Loucy (cell line): Measurements from ENCODE around the gene FMNL3.

Source experiments
- H2AFZ ChIP-seq: fragments of 200-600 bp; sonication (generic); 2 replicates; pipeline ENCODE4 v1.6.0; 2016; ENCODE audit warnings: antibody characterized with exemption, mild to moderate bottlenecking, low read length, moderate library complexity
- H3F3A ChIP-seq: fragments of 200-600 bp; 2 replicates; pipeline ENCODE4 v1.6.0; 2016; ENCODE audit warnings: antibody characterized with exemption, low read depth, mild to moderate bottlenecking
- H3K27me3 ChIP-seq: fragments of 200-600 bp; sonication (generic); 2 replicates; pipeline ENCODE4 v1.6.1; 2014; ENCODE audit warnings: low read length, mild to moderate bottlenecking; ENCODE audit not compliant: insufficient read depth, poor library complexity, severe bottlenecking
- H3K36me3 ChIP-seq: fragments of 200-600 bp; sonication (generic); 2 replicates; pipeline ENCODE4 v1.6.1; 2016; ENCODE audit warnings: low read length; ENCODE audit not compliant: insufficient read depth
- H3K4me1 ChIP-seq: fragments of 200-600 bp; sonication (generic); 2 replicates; pipeline ENCODE4 v1.5.1; 2014; ENCODE audit warnings: low read length, mild to moderate bottlenecking; ENCODE audit not compliant: insufficient read depth, poor library complexity, severe bottlenecking
- H3K4me2 ChIP-seq: fragments of 200-600 bp; sonication (generic); 2 replicates; pipeline ENCODE4 v1.6.0; 2014; ENCODE audit warnings: antibody characterized with exemption, low read length, low read depth, mild to moderate bottlenecking; ENCODE audit not compliant: poor library complexity, severe bottlenecking
- H3K4me3 ChIP-seq: fragments of 200-600 bp; sonication (generic); 2 replicates; pipeline ENCODE4 v1.5.1; 2014; ENCODE audit warnings: low read length, mild to moderate bottlenecking, mixed read lengths; ENCODE audit not compliant: poor library complexity, severe bottlenecking
- H3K79me2 ChIP-seq: fragments of 200-600 bp; sonication (generic); 2 replicates; pipeline ENCODE4 v1.6.1; 2014; ENCODE audit warnings: low read length; ENCODE audit not compliant: insufficient read depth
- H3K9ac ChIP-seq: fragments of 200-600 bp; sonication (generic); 2 replicates; pipeline ENCODE4 v1.6.0; 2014; ENCODE audit warnings: mild to moderate bottlenecking, low read depth, low read length, moderate library complexity; ENCODE audit not compliant: poor library complexity, severe bottlenecking
- H3K9me2 ChIP-seq: fragments of 200-600 bp; sonication (generic); replicated peaks from 2 replicates; pipeline ENCODE4 v1.6.1; 2016; ENCODE audit warnings: low read depth, low read length, mixed read lengths
- H3K9me3 ChIP-seq: fragments of 200-600 bp; sonication (generic); 2 replicates; pipeline ENCODE4 v1.6.1; 2014; ENCODE audit warnings: mild to moderate bottlenecking, antibody characterized with exemption, low read length, low read depth; ENCODE audit not compliant: insufficient read depth
- H4K20me1 ChIP-seq: fragments of 200-600 bp; sonication (generic); 2 replicates; pipeline ENCODE4 v1.6.0; 2014; ENCODE audit warnings: antibody characterized with exemption, low read length, mild to moderate bottlenecking; ENCODE audit not compliant: insufficient read depth, poor library complexity, severe bottlenecking
- EZH2phosphoT487 ChIP-seq: fragments of 200-600 bp; IDR thresholded peaks from 2 replicates; pipeline ENCODE4 v1.6.1; 2018; ENCODE audit warnings: antibody characterized with exemption, mild to moderate bottlenecking, moderate library complexity, borderline replicate concordance
- TF ChIP-seq, protein P1 (sequence below): fragments of 200-600 bp; sonication (generic); conservative IDR thresholded peaks from 2 replicates; pipeline ENCODE4 v1.5.1; 2014; ENCODE audit warnings: mild to moderate bottlenecking, antibody characterized with exemption, low read length

Gene FMNL3

DNA sequence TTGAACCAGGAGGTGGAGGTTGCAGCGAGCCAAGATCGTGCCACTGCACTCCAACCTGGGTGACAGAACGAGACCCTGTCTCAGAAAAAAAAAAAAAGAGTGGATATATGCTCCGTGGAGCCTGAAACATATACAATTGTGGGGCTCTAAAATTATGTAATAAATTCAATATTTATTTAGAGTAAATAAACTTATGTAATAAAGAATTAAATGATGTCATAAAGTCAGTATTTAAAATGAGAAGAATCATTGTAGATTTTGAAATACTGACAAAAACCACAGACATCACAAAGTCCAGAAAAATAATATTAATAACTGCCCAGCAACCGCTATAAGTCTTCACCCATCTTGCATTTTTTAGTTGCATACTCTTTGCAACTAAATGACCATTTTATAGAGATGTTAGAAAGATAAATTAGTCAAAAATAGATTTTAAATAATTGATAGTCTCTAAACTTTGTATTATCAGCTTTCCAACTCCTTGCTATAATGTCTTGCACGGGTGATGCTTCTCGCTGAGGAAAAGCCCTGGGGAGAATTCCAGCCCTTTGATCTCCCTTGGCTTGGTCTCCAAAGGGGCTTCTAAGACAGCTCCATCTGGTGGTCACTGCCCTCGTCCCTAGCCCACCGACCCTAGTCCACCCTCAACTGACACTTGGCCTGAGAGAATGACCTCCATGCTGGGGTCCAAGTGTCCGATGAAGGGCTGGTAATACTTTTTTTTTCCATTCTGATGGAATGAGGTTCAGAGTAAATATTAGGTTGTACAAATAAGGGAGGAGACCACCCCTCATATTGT, 26.2 kb upstream of the FMNL3 start:
- no peaks in the 10 kb centered on the region for H4K20me1 ChIP-seq
- H3K9me3 ChIP-seq = no peaks in the 10 kb centered on the region
- H3K4me2 ChIP-seq = no peak overlapping the region
- no peak overlapping the region for H3K9ac ChIP-seq
- no peaks in the 10 kb centered on the region for H3K9me2 ChIP-seq
- H3K79me2 ChIP-seq = no peaks in the 10 kb centered on the region
- no peaks in the 10 kb centered on the region for H3K27me3 ChIP-seq
- H3F3A ChIP-seq = no peaks in the 10 kb centered on the region
- H2AFZ ChIP-seq = no peak overlapping the region
- no peaks in the 10 kb centered on the region for H3K4me1 ChIP-seq
- H3K4me3 ChIP-seq = no peak overlapping the region
- TF ChIP-seq, protein P1, sequence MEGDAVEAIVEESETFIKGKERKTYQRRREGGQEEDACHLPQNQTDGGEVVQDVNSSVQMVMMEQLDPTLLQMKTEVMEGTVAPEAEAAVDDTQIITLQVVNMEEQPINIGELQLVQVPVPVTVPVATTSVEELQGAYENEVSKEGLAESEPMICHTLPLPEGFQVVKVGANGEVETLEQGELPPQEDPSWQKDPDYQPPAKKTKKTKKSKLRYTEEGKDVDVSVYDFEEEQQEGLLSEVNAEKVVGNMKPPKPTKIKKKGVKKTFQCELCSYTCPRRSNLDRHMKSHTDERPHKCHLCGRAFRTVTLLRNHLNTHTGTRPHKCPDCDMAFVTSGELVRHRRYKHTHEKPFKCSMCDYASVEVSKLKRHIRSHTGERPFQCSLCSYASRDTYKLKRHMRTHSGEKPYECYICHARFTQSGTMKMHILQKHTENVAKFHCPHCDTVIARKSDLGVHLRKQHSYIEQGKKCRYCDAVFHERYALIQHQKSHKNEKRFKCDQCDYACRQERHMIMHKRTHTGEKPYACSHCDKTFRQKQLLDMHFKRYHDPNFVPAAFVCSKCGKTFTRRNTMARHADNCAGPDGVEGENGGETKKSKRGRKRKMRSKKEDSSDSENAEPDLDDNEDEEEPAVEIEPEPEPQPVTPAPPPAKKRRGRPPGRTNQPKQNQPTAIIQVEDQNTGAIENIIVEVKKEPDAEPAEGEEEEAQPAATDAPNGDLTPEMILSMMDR = peak; percentile 46
- TF ChIP-seq EZH2phosphoT487 = no peak
- H3K36me3 ChIP-seq = no peaks in the 10 kb centered on the region

DNA sequence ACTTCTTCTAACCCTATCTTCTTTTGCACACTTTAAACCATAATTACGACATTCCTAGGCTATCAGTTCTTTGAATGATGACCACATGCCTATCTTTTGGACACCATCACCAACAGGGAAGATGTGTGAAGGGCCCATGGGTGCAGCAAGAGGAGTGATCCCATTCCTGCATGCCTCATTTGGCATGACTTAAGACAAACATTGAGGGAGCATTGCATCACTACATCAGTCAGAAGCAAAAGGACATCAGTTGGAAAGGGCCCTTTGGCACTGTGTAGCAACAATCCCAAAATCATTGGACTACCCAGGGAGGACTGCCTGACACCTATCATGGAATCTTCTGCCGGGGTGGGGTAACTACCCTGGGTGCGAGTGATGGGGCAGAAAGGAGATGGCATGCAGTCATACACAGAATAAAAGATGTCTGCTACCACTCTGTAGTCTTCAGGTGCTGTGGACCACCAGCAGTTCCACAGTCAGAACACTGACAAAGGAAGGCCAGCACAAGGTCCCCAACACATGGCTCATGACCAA, 23.4 kb upstream of the FMNL3 start:
- Histone ChIP-seq H3K4me1 (no peaks in the 10 kb centered on the region), H3K9me3 (no peaks in the 10 kb centered on the region), H2AFZ (no peak overlapping the region), H3K9me2 (no peaks in the 10 kb centered on the region), H3K79me2 (no peaks in the 10 kb centered on the region), H3K27me3 (no peaks in the 10 kb centered on the region), H3K9ac (no peak overlapping the region), H4K20me1 (no peaks in the 10 kb centered on the region), H3K4me3 (no peak overlapping the region), H3K4me2 (no peak overlapping the region), H3K36me3 (no peaks in the 10 kb centered on the region), H3F3A (no peaks in the 10 kb centered on the region)
- no peak for TF ChIP-seq EZH2phosphoT487
- TF ChIP-seq, protein P1 = no peak

DNA sequence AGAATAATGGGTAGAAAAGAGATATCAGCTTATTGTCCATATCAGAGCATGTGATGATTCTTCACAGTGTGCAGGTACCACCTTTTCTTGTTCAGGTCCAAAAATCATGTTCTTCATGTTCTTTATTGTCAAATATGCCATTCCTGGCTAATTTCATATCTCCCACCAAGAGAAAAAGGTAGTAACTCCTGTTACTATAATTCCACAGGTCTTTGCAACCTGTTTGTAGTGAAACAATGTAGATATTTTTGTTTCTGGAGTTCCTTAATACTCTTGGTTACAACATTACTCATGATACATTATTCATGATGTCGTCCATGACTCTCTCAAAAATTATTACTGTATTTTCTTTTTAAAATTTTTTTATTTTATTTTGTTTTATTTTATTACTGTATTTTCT, 22.8 kb upstream of the FMNL3 start:
- Histone ChIP-seq H2AFZ (no peak overlapping the region), H3F3A (no peaks in the 10 kb centered on the region), H3K9me2 (no peaks in the 10 kb centered on the region), H3K4me3 (no peak overlapping the region), H3K27me3 (no peaks in the 10 kb centered on the region), H3K4me2 (no peak overlapping the region), H3K9me3 (no peaks in the 10 kb centered on the region), H4K20me1 (no peaks in the 10 kb centered on the region), H3K4me1 (no peaks in the 10 kb centered on the region), H3K36me3 (no peaks in the 10 kb centered on the region), H3K79me2 (no peaks in the 10 kb centered on the region), H3K9ac (no peak overlapping the region)
- TF ChIP-seq, protein P1 = no peak
- no peak for TF ChIP-seq EZH2phosphoT487
